Measurements from ENCODE around the gene C1GALT1. TPM values are rescaled to one million over a fixed set of nuclear protein-coding genes. Genes with fewer than 3 reads are reported as not detected.
"Not testable (repeated sequence)": the region's sequence is repeated elsewhere in the genome, so short reads cannot be mapped to it uniquely, and the experiment has no call there.

C1GALT1 gene
- 18.3 TPM for total RNA-seq
- polyA plus RNA-seq (ENCODE audit: insufficient read depth in 1 of 8, insufficient read length in 8 of 8, low replicate concordance in 1 of 8), result 10 to 100 TPM; 13.0 to 19.7 (median 15.0) TPM
- long read RNA-seq, donor 1, full-length matches to known transcripts, result 3 of 3 reads
- long read RNA-seq, donor 1, partial matches to known transcripts, result 0 of 3 reads
- long read RNA-seq, donor 1, other reads (novel, unspliced or antisense), result 0 of 3 reads
- long read RNA-seq, donor 2, full-length matches to known transcripts, result 3 of 3 reads
- long read RNA-seq, donor 2, partial matches to known transcripts, result 0 of 3 reads
- long read RNA-seq, donor 2, other reads (novel, unspliced or antisense), result 0 of 3 reads
- long read RNA-seq, donor 3, full-length matches to known transcripts, result 5 of 5 reads
- long read RNA-seq, donor 3, partial matches to known transcripts, result 0 of 5 reads
- long read RNA-seq, donor 3, other reads (novel, unspliced or antisense), result 0 of 5 reads
- long read RNA-seq, donor 4, full-length matches to known transcripts, result 5 of 5 reads
- long read RNA-seq, donor 4, partial matches to known transcripts, result 0 of 5 reads
- long read RNA-seq, donor 4, other reads (novel, unspliced or antisense), result 0 of 5 reads
- long read RNA-seq, donor 5, full-length matches to known transcripts, result 15 of 21 reads
- long read RNA-seq, donor 5, partial matches to known transcripts, result 6 of 21 reads
- long read RNA-seq, donor 5, other reads (novel, unspliced or antisense), result 0 of 21 reads
- long read RNA-seq, donor 6, full-length matches to known transcripts, result 8 of 8 reads
- long read RNA-seq, donor 6, partial matches to known transcripts, result 0 of 8 reads
- long read RNA-seq, donor 6, other reads (novel, unspliced or antisense), result 0 of 8 reads
- long read RNA-seq, donor 7, full-length matches to known transcripts, result 8 of 14 reads
- long read RNA-seq, donor 7, partial matches to known transcripts, result 6 of 14 reads
- long read RNA-seq, donor 7, other reads (novel, unspliced or antisense), result 0 of 14 reads
- long read RNA-seq, donor 8, full-length matches to known transcripts, result 8 of 8 reads
- long read RNA-seq, donor 8, partial matches to known transcripts, result 0 of 8 reads
- long read RNA-seq, donor 8, other reads (novel, unspliced or antisense), result 0 of 8 reads
- long read RNA-seq, donor 9, full-length matches to known transcripts, result 6 of 6 reads
- long read RNA-seq, donor 9, partial matches to known transcripts, result 0 of 6 reads
- long read RNA-seq, donor 9, other reads (novel, unspliced or antisense), result 0 of 6 reads
- long read RNA-seq, donor 10, full-length matches to known transcripts, result 14 of 14 reads
- long read RNA-seq, donor 10, partial matches to known transcripts, result 0 of 14 reads
- long read RNA-seq, donor 10, other reads (novel, unspliced or antisense), result 0 of 14 reads
- long read RNA-seq, donor 11, full-length matches to known transcripts, result 6 of 6 reads
- long read RNA-seq, donor 11, partial matches to known transcripts, result 0 of 6 reads
- long read RNA-seq, donor 11, other reads (novel, unspliced or antisense), result 0 of 6 reads

GRCh38 chr7:7182156-7183060 is at the start of gene C1GALT1:
Gene C1GALT1, plus strand, starts transcription at chr7:7182544. Its CDS starts 51,776 bp downstream, at chr7:7234320.
- peaks cover 2% of the 10 kb centered on the region for H3K4me1 ChIP-seq (ENCODE audit: control insufficient read depth, insufficient read depth, low read length)
- H3K27ac ChIP-seq (ENCODE audit: low read length), result peak within 1 kb of the TSS; percentile 95
- H3K36me3 ChIP-seq (ENCODE audit: control insufficient read depth, insufficient read depth, low read length), result no peaks in the 10 kb centered on the region
- WGBS (ENCODE audit: insufficient coverage), result under 1% methylated on average over 73 of the region's 82 CpGs
- H3K27me3 ChIP-seq (ENCODE audit: control insufficient read depth, insufficient read depth, low read length), result no peaks in the 10 kb centered on the region
- DNase-seq, result peak; percentile 99
- H3K9me3 ChIP-seq (replicated peaks; ENCODE audit: control insufficient read depth, low read depth, low read length), result no peaks in the 10 kb centered on the region
- H3K4me3 ChIP-seq (ENCODE audit: low read length), result peak within 1 kb of the TSS; percentile 93

- no peaks in the 10 kb centered on the region for H3K36me3 ChIP-seq (ENCODE audit: control insufficient read depth, insufficient read depth, low read length)
- H3K27me3 ChIP-seq (ENCODE audit: control insufficient read depth, insufficient read depth, low read length), result no peaks in the 10 kb centered on the region
- no peaks in the 10 kb centered on the region for H3K4me1 ChIP-seq (ENCODE audit: control insufficient read depth, insufficient read depth, low read length)
- no peak overlapping the region for H3K4me3 ChIP-seq (ENCODE audit: low read length)
- no peak overlapping the region for H3K27ac ChIP-seq (ENCODE audit: low read length)
- DNase-seq, result no peak
- no CpG with 5 or more reads among the region's 2 CpGs for WGBS (ENCODE audit: insufficient coverage)
- H3K9me3 ChIP-seq (replicated peaks; ENCODE audit: control insufficient read depth, low read depth, low read length), result no peaks in the 10 kb centered on the region
Measured at GRCh38 chr7:7134046-7134445, 48.3 kb upstream of the C1GALT1 start.

DNA sequence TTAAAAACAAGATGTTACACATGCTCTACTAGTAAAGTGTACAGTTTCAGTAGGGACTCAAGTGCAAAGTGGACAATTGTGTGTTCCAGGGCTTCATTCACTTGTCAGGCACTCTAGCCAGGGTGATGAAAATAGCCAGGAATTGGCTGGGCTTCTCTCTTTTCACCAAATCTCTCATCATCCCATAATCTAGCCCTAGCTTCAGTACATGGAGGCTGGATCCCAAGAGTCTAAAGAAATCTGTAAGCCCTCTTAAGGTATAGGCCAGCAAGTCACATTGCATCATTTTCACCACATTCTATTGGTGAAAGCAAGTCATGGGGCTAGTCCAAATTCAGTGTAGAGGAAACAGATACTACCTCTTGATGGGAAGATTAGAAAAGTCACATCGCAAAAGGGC is 47.3 kb upstream of the C1GALT1 start:
- no peaks in the 10 kb centered on the region for H3K27me3 ChIP-seq (ENCODE audit: control insufficient read depth, insufficient read depth, low read length)
- no peaks in the 10 kb centered on the region for H3K9me3 ChIP-seq (replicated peaks; ENCODE audit: control insufficient read depth, low read depth, low read length)
- no peak for DNase-seq
- WGBS (ENCODE audit: insufficient coverage), result no CpG with 5 or more reads among the region's 1 CpG
- no peaks in the 10 kb centered on the region for H3K4me1 ChIP-seq (ENCODE audit: control insufficient read depth, insufficient read depth, low read length)
- H3K36me3 ChIP-seq (ENCODE audit: control insufficient read depth, insufficient read depth, low read length), result no peaks in the 10 kb centered on the region
- H3K4me3 ChIP-seq (ENCODE audit: low read length), result no peak overlapping the region
- H3K27ac ChIP-seq (ENCODE audit: low read length), result no peak overlapping the region

DNA sequence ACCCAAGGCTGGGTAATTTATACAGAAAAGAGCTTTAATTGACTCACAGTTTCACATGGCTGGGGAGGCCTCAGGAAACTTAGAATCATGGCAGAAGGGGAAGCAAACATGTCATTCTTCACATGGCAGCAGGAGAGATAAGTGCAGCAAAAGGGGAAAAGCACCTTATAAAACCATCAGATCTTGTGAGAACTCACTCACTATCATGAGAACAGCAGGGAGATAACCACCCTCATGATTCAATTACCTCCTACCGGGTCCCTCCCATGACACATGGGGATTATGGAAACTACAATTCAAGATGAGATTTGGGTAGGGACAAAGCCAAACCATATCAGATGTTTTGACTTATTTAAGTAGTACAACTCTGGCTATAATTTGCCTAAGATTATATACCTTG is 46.4 kb upstream of the C1GALT1 start:
- not testable (repeated sequence) for H3K4me1 ChIP-seq (ENCODE audit: control insufficient read depth, insufficient read depth, low read length); H3K27ac ChIP-seq (ENCODE audit: low read length); H3K4me3 ChIP-seq (ENCODE audit: low read length); H3K27me3 ChIP-seq (ENCODE audit: control insufficient read depth, insufficient read depth, low read length); H3K36me3 ChIP-seq (ENCODE audit: control insufficient read depth, insufficient read depth, low read length); DNase-seq; H3K9me3 ChIP-seq (replicated peaks; ENCODE audit: control insufficient read depth, low read depth, low read length)
- no CpG with 5 or more reads among the region's 1 CpG for WGBS (ENCODE audit: insufficient coverage)

GRCh38 chr7:7136466-7137381 is 45.6 kb upstream of the C1GALT1 start:
- Histone ChIP-seq H3K4me1 (ENCODE audit: control insufficient read depth, insufficient read depth, low read length) (no peaks in the 10 kb centered on the region), H3K9me3 (replicated peaks; ENCODE audit: control insufficient read depth, low read depth, low read length) (no peaks in the 10 kb centered on the region), H3K4me3 (ENCODE audit: low read length) (no peak overlapping the region), H3K36me3 (ENCODE audit: control insufficient read depth, insufficient read depth, low read length) (no peaks in the 10 kb centered on the region), H3K27ac (ENCODE audit: low read length) (no peak overlapping the region), H3K27me3 (ENCODE audit: control insufficient read depth, insufficient read depth, low read length) (no peaks in the 10 kb centered on the region)
- no CpG with 5 or more reads among the region's 6 CpGs for WGBS (ENCODE audit: insufficient coverage)
- peak; percentile 57 for DNase-seq

DNA sequence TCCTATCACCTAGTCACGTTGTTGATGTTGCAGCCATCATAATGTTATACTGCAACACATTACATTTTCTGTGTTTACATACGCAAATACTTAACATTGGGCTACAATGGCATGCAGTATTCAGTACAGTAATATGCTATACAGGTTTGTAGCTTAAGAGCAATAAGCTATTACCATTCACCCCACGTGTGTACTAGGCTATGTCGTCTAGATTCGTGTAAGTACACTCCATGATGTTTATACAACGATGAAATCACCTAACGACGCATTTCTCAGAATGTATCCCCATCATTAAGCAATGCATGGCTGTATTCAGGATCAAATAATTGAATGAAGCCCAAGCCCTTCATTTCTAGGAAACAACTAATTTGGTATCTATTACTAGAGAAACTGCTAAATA is 43.4 kb upstream of the C1GALT1 start:
- WGBS (ENCODE audit: insufficient coverage), result no CpG with 5 or more reads among the region's 8 CpGs

DNA sequence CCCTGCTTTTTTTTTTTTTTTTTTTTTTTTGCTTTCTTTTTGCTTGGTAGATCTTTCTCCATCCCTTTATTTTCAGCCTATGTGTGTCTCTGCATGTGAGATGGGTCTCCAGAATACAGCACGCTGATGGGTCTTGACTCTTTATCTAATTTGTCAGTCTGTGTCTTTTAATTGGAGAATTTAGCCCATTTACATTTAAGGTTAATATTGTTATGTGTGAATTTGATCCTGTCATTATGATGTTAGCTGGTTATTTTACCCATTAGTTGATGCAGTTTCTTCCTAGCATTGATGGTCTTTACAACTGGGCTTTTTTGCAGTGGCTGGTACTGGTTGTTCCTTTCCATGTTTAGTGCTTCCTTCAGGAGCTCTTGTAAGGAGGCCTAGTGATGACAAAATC is 38.9 kb upstream of the C1GALT1 start:
- H3K27ac ChIP-seq (ENCODE audit: low read length); H3K9me3 ChIP-seq (replicated peaks; ENCODE audit: control insufficient read depth, low read depth, low read length); H3K4me1 ChIP-seq (ENCODE audit: control insufficient read depth, insufficient read depth, low read length); H3K27me3 ChIP-seq (ENCODE audit: control insufficient read depth, insufficient read depth, low read length); H3K4me3 ChIP-seq (ENCODE audit: low read length); DNase-seq; H3K36me3 ChIP-seq (ENCODE audit: control insufficient read depth, insufficient read depth, low read length): not testable (repeated sequence)
- no CpG with 5 or more reads among the region's 1 CpG for WGBS (ENCODE audit: insufficient coverage)

More for the DNA sequence above, 43.4 kb upstream of the C1GALT1 start:
- no peaks in the 10 kb centered on the region for H3K36me3 ChIP-seq (ENCODE audit: control insufficient read depth, insufficient read depth, low read length)
- H3K4me3 ChIP-seq (ENCODE audit: low read length), result no peak overlapping the region
- H3K27ac ChIP-seq (ENCODE audit: low read length), result no peak overlapping the region
- no peaks in the 10 kb centered on the region for H3K27me3 ChIP-seq (ENCODE audit: control insufficient read depth, insufficient read depth, low read length)
- no peak for DNase-seq
- no peaks in the 10 kb centered on the region for H3K9me3 ChIP-seq (replicated peaks; ENCODE audit: control insufficient read depth, low read depth, low read length)
- H3K4me1 ChIP-seq (ENCODE audit: control insufficient read depth, insufficient read depth, low read length), result no peaks in the 10 kb centered on the region

DNA sequence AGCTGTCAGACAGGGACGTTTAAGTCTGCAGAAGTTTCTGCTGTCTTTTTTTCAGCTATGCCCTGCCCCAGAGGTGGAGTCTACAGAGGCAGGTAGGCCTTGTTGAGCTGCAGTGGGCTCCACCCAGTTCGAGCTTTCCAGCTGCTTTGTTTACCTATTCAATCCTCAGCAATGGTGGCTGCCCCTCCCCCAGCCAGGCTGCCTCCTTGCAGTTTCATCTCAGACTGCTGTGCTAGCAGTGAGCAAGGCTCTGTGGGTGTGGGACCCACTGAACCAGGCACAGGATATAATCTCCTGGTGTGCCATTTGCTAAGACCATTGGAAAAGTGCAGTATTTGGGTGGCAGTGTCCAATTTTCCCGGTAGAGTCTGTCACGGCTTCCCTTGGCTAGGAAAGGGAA is 37.2 kb upstream of the C1GALT1 start:
- H3K27me3 ChIP-seq (ENCODE audit: control insufficient read depth, insufficient read depth, low read length); DNase-seq; H3K9me3 ChIP-seq (replicated peaks; ENCODE audit: control insufficient read depth, low read depth, low read length); H3K36me3 ChIP-seq (ENCODE audit: control insufficient read depth, insufficient read depth, low read length); H3K4me3 ChIP-seq (ENCODE audit: low read length); H3K27ac ChIP-seq (ENCODE audit: low read length); H3K4me1 ChIP-seq (ENCODE audit: control insufficient read depth, insufficient read depth, low read length): not testable (repeated sequence)
- 85% methylated on average over 2 of the region's 4 CpGs for WGBS (ENCODE audit: insufficient coverage)
